Daoy (cell line): Measurements from ENCODE around the gene PCDHA4. TPM values are rescaled to one million over a fixed set of nuclear protein-coding genes. Genes with fewer than 3 reads are reported as not detected.
"Not testable (repeated sequence)": the region's sequence is repeated elsewhere in the genome, so short reads cannot be mapped to it uniquely, and the experiment has no call there.

ENCODE experiments used
- DNase-seq: peaks from one replicate; pipeline ENCODE4 v3.0.0-alpha.2; 2015; ENCODE audit warnings: low read depth
- total RNA-seq: library from RNA; depleted of rRNA; stranded (reverse); fragments of >200 nt; shearing (Covaris generic); gene quantifications from 2 replicates; pipeline ENCODE4 v1.2.3, GENCODE V29; 2014

Gene PCDHA4
- total RNA-seq, 1 experiment from 2014 or later = 3.0 TPM

DNA sequence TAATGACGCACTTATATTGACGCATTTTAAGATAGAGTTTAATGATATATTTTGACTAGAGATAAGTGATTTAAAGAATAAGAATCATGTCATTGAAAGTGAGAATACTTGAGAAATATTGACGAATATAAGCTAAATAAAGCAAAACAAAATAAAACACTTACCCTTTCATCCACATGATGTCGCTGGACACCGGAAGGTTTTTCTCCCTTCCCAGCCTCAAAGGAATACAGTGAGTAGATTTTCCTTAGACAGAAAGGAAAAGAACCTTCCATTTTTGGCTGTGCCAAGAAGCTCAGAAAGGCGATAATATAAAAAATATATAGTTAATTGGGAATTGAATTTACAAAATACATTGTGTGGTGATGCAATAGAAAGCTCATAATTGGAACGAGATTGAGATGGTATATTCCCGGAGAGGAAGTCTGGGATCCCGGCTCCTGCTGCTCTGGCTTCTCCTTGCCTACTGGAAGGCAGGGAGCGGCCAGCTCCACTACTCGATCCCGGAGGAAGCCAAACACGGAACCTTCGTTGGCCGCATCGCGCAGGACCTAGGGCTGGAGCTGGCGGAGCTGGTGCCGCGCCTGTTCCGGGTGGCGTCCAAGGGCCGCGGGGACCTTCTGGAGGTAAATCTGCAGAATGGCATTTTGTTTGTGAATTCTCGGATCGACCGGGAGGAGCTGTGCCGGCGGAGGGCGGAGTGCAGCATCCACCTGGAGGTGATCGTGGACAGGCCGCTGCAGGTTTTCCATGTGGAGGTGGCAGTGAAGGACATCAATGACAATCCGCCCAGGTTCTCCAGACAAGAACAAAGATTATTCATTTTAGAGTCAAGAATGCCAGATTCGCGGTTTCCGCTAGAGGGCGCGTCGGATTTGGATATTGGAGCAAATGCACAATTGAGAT lies 14.8 kb downstream of the PCDHA4 start, which contains the start of gene PCDHA5:
Gene PCDHA5 (plus strand): TSS at position 239 of the 906 bp plus-strand sequence.
- no peak for DNase-seq

DNA sequence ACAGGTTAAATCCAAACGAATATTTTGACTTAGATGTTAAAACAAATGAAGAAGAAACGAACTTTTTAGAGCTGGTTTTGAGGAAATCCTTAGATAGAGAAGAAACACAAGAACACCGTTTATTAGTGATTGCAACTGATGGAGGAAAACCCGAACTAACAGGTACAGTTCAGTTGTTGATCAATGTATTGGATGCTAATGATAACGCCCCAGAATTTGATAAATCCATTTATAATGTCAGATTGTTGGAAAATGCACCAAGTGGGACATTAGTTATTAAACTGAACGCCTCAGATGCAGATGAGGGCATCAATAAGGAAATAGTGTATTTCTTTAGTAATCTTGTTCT lies 15.4 kb downstream of the PCDHA4 start:
- DNase-seq = no peak

DNA sequence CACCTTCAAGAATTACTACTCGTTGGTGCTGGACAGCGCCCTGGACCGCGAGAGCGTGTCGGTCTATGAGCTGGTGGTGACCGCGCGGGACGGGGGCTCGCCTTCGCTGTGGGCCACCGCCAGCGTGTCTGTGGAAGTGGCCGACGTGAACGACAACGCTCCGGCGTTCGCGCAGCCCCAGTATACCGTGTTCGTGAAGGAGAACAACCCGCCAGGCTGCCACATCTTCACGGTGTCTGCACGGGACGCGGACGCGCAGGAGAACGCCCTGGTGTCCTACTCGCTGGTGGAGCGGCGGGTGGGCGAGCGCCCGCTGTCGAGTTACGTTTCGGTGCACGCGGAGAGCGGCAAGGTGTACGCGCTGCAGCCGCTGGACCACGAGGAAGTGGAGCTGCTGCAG lies 16.1 kb downstream of the PCDHA4 start:
- not testable (repeated sequence) for DNase-seq

DNA sequence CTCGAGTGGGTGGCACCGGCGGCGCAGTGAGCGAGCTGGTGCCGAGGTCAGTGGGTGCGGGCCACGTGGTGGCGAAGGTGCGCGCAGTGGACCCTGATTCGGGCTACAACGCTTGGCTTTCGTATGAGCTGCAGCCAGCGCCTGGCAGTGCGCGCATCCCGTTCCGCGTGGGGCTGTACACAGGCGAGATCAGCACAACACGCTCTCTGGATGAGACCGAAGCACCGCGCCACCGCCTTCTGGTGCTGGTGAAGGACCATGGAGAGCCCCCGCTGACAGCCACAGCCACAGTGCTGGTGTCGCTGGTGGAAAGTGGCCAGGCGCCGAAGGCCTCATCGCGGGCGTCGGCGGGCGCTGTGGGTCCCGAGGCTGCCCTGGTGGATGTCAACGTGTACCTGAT lies 16.6 kb downstream of the PCDHA4 start:
- no peak for DNase-seq

DNA sequence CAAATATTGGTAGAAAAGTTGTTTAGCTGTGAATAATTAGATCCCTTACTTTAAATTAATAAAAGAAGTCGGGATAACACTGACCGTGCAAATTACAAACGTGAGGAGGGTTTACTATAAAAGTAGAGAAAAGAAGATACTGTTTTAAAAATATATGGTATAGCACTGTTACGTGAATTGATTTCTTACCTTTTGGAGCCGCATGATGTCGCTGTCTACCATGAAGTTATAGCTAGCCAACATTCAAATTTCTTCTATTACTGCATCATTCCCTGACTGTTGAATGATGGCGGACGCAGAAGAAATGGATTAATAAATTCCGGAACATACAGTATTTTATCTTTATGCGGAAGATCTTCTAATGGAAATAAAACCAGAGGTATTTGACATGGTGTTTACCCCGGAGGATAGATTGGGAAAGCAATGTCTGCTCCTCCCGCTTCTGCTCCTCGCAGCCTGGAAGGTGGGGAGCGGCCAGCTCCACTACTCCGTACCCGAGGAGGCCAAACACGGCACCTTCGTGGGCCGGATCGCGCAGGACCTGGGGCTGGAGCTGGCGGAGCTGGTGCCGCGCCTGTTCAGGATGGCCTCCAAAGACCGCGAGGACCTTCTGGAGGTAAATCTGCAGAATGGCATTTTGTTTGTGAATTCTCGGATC lies 21.0 kb downstream of the PCDHA4 start, which contains the start of gene PCDHA6:
Gene PCDHA6 (plus strand): TSS at position 257 of the 658 bp plus-strand sequence. CDS start 132 bp downstream, at position 389.
- DNase-seq = peak; percentile 48

DNA sequence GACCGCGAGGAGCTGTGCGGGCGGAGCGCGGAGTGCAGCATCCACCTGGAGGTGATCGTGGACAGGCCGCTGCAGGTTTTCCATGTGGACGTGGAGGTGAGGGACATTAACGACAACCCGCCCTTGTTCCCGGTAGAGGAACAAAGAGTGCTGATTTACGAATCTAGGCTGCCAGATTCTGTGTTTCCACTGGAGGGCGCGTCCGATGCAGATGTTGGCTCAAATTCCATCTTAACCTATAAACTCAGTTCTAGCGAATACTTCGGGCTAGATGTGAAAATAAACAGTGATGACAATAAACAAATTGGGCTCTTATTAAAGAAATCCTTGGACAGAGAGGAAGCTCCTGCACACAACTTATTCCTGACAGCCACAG lies 21.5 kb downstream of the PCDHA4 start:
- peak; percentile 42 for DNase-seq

DNA sequence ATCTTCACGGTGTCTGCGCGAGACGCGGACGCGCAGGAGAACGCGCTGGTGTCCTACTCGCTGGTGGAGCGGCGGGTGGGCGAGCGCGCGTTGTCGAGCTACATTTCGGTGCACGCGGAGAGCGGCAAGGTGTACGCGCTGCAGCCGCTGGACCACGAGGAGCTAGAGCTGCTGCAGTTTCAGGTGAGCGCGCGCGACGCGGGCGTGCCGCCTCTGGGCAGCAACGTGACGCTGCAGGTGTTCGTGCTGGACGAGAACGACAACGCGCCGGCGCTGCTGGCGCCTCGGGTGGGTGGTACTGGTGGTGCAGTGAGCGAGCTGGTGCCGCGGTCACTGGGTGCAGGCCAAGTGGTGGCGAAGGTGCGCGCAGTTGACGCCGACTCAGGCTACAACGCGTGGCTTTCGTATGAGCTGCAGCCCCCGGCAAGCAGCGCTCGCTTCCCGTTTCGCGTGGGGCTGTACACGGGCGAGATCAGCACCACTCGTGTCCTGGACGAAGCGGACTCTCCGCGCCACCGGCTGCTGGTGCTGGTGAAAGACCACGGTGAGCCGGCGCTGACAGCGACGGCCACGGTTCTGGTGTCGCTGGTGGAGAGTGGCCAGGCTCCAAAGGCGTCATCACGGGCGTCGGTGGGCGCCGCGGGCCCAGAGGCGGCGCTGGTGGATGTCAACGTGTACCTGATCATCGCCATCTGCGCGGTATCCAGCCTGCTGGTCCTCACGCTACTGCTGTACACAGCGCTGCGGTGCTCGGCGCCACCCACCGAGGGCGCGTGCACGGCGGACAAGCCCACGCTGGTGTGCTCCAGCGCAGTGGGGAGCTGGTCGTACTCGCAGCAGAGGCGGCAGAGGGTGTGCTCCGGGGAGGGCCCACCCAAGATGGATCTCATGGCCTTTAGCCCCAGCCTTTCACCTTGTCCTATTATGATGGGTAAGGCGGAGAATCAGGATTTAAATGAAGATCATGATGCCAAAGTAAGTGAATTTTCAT lies 22.9 kb downstream of the PCDHA4 start:
- DNase-seq = not testable (repeated sequence)

DNA sequence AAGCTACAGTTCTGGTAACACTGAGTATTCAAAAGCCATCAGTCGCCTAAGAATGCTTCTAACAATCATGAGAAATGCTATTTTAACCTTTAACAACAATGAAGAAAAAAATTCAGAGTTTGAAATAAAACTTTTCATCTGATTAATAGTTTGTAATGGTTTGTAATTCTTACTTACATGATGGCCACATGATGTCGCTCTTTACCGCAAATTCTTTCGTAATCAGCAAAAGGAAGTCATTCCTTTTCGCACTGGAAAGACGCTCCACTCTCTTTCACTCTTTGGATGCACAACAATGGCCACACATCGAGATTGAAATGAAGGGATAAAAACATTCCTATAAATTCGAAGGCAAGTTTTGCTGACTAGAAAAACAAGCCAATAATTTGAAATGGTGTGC lies 27.1 kb downstream of the PCDHA4 start, which contains the start of gene PCDHA7:
Gene PCDHA7 (plus strand): TSS at position 277 of the 400 bp plus-strand sequence. CDS start 115 bp downstream, at position 392.
- DNase-seq = no peak

DNA sequence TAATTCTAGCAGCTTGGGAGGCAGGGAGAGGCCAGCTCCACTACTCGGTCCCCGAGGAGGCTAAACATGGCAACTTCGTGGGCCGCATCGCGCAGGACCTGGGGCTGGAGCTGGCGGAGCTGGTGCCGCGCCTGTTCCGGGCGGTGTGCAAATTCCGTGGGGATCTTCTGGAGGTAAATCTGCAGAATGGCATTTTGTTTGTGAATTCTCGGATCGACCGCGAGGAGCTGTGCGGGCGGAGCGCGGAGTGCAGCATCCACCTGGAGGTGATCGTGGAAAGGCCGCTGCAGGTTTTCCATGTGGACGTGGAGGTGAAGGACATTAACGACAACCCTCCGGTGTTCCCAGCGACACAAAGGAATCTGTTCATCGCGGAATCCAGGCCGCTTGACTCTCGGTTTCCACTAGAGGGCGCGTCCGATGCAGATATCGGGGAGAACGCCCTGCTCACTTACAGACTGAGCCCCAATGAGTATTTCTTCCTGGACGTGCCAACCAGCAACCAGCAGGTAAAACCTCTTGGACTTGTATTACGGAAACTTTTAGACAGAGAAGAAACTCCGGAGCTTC lies 27.7 kb downstream of the PCDHA4 start:
- not testable (repeated sequence) for DNase-seq

DNA sequence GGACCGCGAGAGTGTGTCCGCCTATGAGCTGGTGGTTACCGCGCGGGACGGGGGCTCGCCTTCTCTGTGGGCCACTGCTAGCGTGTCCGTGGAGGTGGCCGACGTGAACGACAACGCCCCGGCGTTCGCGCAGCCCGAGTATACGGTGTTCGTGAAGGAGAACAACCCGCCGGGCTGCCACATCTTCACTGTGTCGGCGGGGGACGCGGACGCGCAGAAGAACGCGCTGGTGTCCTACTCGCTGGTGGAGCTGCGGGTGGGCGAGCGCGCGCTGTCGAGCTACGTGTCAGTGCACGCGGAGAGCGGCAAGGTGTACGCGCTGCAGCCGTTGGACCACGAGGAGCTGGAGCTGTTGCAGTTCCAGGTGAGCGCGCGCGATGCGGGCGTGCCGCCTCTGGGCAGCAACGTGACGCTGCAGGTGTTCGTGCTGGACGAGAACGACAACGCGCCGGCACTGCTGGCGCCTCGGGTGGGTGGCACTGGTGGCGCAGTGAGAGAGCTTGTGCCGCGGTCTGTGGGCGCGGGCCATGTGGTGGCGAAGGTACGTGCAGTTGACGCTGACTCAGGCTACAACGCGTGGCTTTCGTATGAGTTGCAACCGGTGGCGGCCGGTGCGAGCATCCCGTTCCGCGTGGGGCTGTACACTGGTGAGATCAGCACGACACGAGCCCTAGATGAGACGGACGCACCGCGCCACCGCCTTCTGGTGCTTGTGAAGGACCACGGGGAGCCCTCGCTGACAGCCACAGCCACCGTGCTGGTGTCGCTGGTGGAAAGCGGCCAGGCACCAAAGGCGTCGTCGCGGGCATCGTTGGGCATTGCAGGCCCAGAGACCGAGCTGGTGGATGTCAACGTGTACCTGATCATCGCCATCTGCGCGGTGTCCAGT lies 29.0 kb downstream of the PCDHA4 start:
- no peak for DNase-seq

DNA sequence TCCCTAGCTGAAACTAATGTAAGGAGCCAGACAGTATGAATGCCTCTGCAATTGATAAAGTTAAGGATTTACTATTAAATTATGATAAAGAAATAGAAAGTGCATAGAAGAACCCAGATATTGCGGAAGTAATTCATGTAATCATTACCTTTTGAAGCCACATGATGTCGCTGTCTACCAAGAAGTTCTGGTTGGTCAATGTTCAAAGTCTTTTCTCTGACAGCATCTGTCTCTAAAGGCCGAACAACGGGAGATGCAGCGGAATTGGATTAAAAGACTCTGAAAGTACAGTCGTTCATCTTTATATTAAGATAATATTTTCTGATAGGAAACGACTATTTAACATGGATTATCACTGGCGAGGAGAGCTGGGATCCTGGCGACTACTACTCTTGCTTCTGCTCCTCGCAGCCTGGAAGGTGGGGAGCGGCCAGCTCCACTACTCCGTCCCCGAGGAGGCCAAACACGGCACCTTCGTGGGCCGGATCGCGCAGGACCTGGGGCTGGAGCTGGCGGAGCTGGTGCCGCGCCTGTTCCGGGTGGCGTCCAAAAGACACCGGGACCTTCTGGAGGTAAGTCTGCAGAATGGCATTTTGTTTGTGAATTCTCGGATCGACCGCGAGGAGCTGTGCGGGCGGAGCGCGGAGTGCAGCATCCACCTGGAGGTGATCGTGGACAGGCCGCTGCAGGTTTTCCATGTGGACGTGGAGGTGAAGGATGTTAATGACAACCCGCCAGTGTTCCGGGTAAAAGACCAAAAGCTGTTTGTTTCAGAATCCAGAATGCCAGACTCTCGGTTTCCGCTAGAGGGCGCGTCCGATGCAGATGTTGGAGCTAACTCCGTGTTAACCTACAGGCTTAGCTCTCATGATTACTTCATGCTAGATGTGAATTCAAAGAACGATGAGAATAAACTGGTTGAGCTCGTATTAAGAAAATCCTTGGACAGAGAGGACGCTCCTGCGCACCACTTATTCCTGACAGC lies 34.4 kb downstream of the PCDHA4 start, which contains the start of gene PCDHA8:
Gene PCDHA8 (plus strand): TSS at position 210 of the 985 bp plus-strand sequence. CDS start 135 bp downstream, at position 345.
- DNase-seq = peak; percentile 66

DNA sequence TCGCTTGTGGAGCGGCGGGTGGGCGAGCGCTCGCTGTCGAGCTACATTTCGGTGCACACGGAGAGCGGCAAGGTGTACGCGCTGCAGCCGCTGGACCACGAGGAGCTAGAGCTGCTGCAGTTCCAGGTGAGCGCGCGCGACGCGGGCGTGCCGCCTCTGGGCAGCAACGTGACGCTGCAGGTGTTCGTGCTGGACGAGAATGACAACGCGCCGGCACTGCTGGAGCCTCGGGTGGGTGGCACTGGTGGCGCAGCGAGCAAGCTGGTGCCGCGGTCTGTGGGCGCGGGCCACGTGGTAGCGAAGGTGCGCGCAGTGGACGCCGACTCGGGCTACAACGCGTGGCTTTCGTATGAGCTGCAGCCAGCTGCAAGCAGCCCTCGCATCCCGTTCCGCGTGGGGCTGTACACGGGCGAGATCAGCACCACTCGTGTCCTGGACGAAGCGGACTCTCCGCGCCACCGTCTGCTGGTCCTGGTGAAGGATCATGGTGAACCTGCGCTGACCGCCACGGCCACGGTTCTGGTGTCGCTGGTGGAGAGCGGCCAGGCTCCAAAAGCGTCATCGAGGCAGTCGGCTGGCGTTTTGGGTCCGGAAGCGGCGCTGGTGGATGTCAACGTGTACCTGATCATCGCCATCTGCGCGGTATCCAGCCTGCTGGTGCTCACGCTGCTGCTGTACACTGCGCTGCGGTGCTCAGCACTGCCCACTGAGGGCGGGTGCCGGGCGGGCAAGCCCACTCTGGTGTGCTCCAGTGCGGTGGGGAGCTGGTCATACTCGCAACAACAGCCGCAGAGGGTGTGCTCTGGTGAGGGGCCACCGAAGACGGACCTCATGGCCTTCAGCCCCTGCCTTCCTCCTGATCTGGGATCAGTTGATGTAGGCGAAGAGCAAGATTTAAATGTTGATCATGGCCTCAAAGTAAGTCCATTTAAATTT lies 36.2 kb downstream of the PCDHA4 start:
- DNase-seq = no peak

DNA sequence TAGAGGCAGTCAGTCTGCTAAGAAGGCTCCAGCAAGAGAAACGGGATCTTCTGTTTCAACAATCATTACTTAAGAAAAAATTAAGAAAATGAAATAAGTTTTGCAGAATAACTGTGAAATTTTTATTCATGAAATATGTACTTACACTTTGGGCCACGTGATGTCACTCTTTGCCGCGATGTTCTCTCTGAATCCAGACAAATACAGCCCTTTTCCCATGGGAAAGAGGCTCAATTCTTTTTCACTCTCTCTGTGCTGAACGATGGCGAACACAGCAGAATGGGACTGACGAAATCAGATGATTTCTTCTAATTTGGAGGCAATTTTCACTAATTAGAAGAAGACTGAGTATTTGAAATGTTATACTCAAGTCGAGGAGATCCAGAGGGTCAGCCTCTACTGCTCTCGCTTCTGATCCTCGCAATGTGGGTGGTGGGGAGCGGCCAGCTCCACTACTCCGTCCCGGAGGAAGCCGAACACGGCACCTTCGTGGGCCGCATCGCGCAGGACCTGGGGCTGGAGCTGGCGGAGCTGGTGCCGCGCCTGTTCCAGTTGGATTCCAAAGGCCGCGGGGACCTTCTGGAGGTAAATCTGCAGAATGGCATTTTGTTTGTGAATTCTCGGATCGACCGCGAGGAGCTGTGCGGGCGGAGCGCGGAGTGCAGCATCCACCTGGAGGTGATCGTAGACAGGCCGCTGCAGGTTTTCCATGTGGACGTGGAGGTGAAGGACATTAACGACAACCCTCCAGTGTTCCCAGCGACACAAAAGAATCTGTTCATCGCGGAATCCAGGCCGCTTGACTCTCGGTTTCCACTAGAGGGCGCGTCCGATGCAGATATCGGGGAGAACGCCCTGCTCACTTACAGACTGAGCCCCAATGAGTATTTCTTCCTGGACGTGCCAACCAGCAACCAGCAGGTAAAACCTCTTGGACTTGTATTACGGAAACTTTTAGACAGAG lies 41.6 kb downstream of the PCDHA4 start, which contains the start of gene PCDHA9:
Gene PCDHA9 (plus strand): TSS at position 244 of the 964 bp plus-strand sequence. CDS start 114 bp downstream, at position 358.
- not testable (repeated sequence) for DNase-seq

DNA sequence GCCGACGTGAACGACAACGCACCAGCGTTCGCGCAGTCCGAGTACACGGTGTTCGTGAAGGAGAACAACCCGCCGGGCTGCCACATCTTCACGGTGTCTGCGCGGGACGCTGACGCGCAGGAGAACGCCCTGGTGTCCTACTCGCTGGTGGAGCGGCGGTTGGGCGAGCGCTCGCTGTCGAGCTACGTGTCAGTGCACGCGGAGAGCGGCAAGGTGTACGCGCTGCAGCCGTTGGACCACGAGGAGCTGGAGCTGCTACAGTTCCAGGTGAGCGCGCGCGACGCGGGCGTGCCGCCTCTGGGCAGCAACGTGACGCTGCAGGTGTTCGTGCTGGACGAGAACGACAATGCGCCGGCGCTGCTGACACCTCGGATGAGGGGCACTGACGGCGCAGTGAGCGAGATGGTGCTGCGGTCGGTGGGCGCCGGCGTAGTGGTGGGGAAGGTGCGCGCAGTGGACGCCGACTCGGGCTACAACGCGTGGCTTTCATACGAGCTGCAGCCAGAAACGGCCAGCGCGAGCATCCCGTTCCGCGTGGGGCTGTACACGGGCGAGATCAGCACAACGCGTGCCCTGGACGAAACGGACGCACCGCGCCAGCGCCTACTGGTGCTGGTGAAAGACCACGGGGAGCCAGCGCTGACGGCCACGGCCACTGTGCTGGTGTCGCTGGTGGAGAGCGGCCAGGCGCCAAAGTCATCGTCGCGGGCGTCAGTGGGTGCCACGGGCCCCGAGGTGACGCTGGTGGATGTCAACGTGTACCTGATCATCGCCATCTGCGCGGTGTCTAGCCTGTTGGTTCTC lies 43.2 kb downstream of the PCDHA4 start:
- DNase-seq = not testable (repeated sequence)
